Measurements from ENCODE around the gene SLC5A1. TPM values are rescaled to one million over a fixed set of nuclear protein-coding genes. Genes with fewer than 3 reads are reported as not detected.
"Not testable (repeated sequence)": the region's sequence is repeated elsewhere in the genome, so short reads cannot be mapped to it uniquely, and the experiment has no call there.

SLC5A1 gene
- total RNA-seq, 1 donor from 2014 or later: 1.1 TPM

DNA sequence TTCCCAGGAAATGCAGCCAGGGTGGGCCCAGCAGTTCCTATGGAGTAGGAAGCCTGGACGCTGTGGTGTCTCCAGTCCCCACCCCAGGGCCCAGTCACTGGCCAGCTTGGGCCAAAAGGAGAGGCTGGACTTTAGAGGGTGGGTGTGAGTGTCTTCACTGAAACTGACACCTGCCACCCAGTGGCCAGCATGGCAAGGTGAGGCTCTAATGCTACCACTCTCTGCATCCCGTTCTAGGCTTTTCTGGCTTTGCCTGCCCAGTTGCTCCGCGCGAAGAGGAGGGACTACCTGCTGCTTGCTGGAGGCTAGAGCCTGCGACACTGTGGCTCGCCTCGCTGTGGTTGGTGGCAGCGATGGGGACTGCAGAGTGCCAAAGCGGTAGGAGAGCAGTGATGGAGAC lies 80.6 kb downstream of the SLC5A1 start:
- peaks cover 15% of the 10 kb centered on the region for H3K27me3 Mint-ChIP-seq
- H3K4me3 Mint-ChIP-seq: no peak overlapping the region
- no peak for DNase-seq (ENCODE audit: extremely low spot score, unreplicated experiment)
- peak; percentile 24 for TF ChIP-seq CTCF (conservative IDR thresholded peaks at IDR 0.05)
- H3K9me3 Mint-ChIP-seq: no peaks in the 10 kb centered on the region
- no peaks in the 10 kb centered on the region for H3K36me3 Mint-ChIP-seq
- H3K4me1 Mint-ChIP-seq (ENCODE audit: unreplicated experiment): no peaks in the 10 kb centered on the region
- no peak overlapping the region for H3K27ac Mint-ChIP-seq

DNA sequence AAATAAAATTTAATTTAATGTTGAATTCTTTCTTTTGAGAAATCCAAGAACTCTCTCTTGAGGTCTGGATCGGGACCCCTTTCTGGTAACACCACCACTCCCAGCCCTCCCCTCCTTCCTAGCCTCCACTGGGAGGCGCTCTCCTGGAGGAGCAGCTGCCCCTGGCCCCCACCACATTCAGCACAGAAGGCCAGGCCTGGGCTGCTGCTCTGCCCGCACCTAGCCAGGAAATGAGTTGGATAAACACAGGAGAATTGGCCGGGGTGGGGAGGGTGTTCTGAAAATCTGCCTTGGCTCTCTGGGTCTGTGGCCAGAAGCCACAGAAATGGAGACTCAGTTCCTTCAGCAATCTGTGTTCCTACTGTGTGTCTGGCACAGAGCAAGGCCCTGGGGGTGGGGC lies 84.8 kb downstream of the SLC5A1 start:
- Mint-ChIP-seq H3K27ac (no peak overlapping the region), H3K9me3 (no peaks in the 10 kb centered on the region), H3K4me3 (no peak overlapping the region), H3K27me3 (peaks cover 10% of the 10 kb centered on the region), H3K36me3 (no peaks in the 10 kb centered on the region), H3K4me1 (ENCODE audit: unreplicated experiment) (no peaks in the 10 kb centered on the region)
- TF ChIP-seq CTCF (conservative IDR thresholded peaks at IDR 0.05): no peak
- no peak for DNase-seq (ENCODE audit: extremely low spot score, unreplicated experiment)

GRCh38 chr22:32130464-32130863 lies 87.4 kb downstream of the SLC5A1 start:
- Mint-ChIP-seq H3K36me3 (no peaks in the 10 kb centered on the region), H3K27me3 (peaks cover 3% of the 10 kb centered on the region), H3K4me1 (ENCODE audit: unreplicated experiment) (no peaks in the 10 kb centered on the region), H3K4me3 (no peak overlapping the region), H3K27ac (no peak overlapping the region), H3K9me3 (no peaks in the 10 kb centered on the region)
- DNase-seq (ENCODE audit: extremely low spot score, unreplicated experiment): no peak
- no peak for TF ChIP-seq CTCF (conservative IDR thresholded peaks at IDR 0.05)

DNA sequence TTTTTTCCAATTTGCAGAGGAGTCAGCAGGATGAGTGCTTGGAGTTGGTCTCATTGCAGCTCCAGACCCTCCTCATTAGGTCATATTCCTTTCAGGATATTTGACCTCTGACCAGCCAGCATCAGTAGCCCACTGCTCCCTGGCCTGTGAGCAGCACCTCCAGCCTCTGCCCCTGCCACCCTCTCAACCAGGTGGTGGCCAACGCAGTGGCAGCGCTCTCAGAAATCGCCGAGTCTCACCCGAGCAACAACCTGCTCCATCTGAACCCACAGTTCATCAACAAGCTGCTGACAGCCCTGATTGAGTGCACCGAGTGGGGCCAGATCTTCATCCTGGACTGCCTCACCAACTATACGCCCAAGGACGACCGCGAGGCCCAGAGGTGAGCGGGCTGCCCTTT lies 89.1 kb downstream of the SLC5A1 start:
- Mint-ChIP-seq H3K27ac (no peak overlapping the region), H3K9me3 (no peaks in the 10 kb centered on the region), H3K4me3 (no peak overlapping the region), H3K4me1 (ENCODE audit: unreplicated experiment) (no peaks in the 10 kb centered on the region), H3K27me3 (peaks cover 7% of the 10 kb centered on the region), H3K36me3 (no peaks in the 10 kb centered on the region)
- no peak for DNase-seq (ENCODE audit: extremely low spot score, unreplicated experiment)
- no peak for TF ChIP-seq CTCF (conservative IDR thresholded peaks at IDR 0.05)

DNA sequence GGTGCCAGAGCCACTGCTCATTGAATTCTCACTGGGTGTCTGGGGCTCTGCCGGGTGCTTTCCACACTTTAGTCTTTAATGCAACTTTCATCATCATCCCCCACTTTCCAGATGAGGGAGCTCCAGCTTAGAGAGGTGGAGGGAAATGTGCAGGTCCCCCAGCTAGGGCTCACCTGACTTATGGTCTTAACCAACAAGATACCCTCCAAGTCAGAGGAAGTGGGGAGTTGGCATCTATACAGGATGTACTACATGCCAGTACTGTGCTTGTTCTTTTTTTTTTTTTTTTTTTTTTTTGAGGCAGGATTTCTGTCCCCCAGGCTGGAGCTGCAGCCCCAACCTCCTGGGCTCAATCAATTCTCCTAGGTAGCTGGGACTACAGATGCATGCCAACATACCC lies 89.7 kb downstream of the SLC5A1 start:
- no peak for DNase-seq (ENCODE audit: extremely low spot score, unreplicated experiment)
- Mint-ChIP-seq H3K4me3 (no peak overlapping the region), H3K4me1 (ENCODE audit: unreplicated experiment) (no peaks in the 10 kb centered on the region), H3K27ac (no peak overlapping the region), H3K27me3 (peaks cover 9% of the 10 kb centered on the region), H3K36me3 (no peaks in the 10 kb centered on the region), H3K9me3 (no peaks in the 10 kb centered on the region)
- no peak for TF ChIP-seq CTCF (conservative IDR thresholded peaks at IDR 0.05)

DNA sequence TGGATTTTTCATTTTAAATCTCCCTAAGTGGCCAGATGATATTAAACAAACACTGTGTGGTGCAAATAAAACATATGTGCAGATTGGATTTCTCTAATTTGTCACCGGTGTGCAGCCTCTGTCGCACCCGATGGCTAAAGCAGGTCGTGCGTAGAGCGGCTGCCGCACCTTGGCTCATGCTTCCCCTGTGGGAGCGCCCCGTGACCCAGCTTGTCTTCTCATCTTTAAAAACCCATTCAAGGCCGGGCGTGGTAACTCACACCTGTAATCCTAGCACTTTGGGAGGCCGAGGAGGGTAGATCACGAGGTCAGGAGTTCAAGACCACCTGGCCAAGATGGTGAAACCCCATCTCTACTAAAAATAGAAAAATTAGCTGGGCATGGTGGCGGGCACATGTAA lies 91.7 kb downstream of the SLC5A1 start:
- not testable (repeated sequence) for H3K9me3 Mint-ChIP-seq; H3K4me3 Mint-ChIP-seq; DNase-seq (ENCODE audit: extremely low spot score, unreplicated experiment); H3K27ac Mint-ChIP-seq; H3K4me1 Mint-ChIP-seq (ENCODE audit: unreplicated experiment); H3K36me3 Mint-ChIP-seq
- peaks cover 24% of the 10 kb centered on the region for H3K27me3 Mint-ChIP-seq

- not testable (repeated sequence) for H3K4me3 Mint-ChIP-seq; H3K4me1 Mint-ChIP-seq (ENCODE audit: unreplicated experiment); H3K9me3 Mint-ChIP-seq; H3K27ac Mint-ChIP-seq; DNase-seq (ENCODE audit: extremely low spot score, unreplicated experiment); H3K36me3 Mint-ChIP-seq
- H3K27me3 Mint-ChIP-seq: peaks cover 28% of the 10 kb centered on the region
Measured at GRCh38 chr22:32135958-32136357, 92.9 kb downstream of the SLC5A1 start.

DNA sequence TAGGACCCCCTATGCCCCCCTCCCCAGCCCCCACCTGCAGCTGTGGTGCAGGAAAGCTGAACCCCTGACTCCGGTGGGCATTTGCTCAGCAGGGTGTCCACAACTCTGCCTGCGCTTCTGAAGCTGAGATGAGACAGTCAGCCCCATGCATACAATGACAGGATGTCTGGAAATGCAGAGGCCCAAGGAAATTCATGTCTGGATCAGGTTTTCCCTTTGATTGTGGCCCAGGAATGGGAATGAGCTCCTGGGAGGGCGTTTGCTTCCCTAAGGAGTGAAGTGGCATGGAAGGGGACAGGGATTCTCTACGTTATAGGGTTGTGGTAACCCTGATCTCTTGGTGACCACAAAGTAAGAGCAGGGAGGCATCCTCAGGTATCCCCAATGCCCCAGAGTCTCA lies 93.8 kb downstream of the SLC5A1 start:
- H3K36me3 Mint-ChIP-seq; H3K9me3 Mint-ChIP-seq; DNase-seq (ENCODE audit: extremely low spot score, unreplicated experiment); H3K4me3 Mint-ChIP-seq; H3K4me1 Mint-ChIP-seq (ENCODE audit: unreplicated experiment); H3K27ac Mint-ChIP-seq: not testable (repeated sequence)
- H3K27me3 Mint-ChIP-seq: peaks cover 31% of the 10 kb centered on the region

DNA sequence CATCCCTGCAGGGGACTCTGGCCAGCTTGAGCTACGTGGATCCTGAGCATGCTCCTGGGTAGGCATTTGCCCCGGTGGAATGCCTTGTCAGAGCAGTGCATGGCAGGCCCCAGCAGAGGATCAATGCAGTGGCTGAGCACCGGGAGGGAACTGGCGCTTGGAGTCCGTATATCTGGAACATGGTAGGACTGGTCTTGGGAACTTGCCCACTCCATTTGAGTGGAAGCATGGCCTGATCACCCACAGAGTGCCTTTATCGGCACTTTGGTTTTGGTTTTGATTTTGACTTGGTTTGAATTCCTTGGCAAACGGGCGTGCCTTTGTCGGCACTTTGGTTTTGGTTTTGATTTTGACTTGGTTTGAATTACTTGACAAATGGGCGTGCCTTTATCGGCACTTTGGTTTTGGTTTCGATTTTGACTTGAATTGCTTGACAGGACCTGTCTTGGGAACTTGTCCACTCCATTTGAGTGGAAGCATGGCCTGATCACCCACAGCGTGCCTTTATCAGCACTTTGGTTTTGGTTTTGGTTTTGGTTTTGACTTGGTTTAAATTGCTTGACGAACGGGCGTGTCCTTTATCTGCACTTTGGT lies 94.8 kb downstream of the SLC5A1 start:
- H3K36me3 Mint-ChIP-seq; H3K4me1 Mint-ChIP-seq (ENCODE audit: unreplicated experiment); H3K4me3 Mint-ChIP-seq; DNase-seq (ENCODE audit: extremely low spot score, unreplicated experiment); H3K9me3 Mint-ChIP-seq; H3K27ac Mint-ChIP-seq: not testable (repeated sequence)
- peaks cover 41% of the 10 kb centered on the region for H3K27me3 Mint-ChIP-seq
